ENCODE measurements around the gene PALLD.

Gene PALLD

DNA sequence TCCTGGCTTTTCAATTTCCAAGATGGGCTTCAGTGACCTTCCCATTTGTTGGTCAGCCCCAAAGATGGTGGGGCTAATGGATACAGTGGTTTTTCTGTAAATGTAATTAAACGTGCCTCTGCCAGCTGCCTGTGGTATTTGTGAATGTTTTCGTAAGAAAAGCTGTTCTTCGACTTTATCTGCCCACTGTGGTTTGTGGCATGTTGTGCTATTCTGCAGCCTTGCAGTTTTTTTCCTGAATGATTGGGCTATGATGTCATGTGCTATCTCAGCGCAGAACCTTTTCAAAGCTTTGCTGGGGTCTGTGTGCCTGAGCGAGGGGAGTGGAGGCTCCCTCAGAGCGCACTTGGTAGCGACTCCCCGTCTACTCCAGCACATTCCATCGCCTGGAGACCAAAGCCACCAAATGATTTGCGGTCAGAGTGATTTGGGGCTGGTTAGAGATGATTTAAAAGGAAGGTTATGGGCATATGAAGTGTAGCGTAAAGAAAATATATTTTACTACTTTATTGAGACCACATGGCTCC, 137.5 kb downstream of the PALLD start:
- H3K4me1 ChIP-seq (ENCODE audit: control insufficient read depth, insufficient read depth, low read length), result peaks cover 20% of the 10 kb centered on the region

DNA sequence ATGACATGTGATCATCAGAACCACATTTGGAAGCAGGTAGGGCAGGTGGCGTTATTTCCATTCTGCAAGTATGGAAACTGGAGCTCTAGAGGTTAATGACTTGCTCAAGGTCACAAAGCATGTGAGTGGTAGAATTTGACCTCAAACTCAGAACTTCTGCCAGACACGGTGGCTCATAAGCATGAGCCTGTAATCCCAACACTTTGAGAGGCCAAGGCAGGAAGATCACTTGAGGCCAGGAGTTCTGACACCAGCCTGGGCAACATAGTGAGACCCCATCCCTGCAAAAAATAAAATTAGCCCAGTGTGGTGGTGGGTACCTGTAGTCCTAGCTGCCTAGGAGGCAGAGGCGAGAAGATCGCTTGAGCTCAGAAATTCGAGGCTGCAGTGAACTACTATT, 139.2 kb downstream of the PALLD start:
- peaks cover 1% of the 10 kb centered on the region for H3K27me3 ChIP-seq (ENCODE audit: control insufficient read depth, insufficient read depth, low read length)
- H3K9ac ChIP-seq (ENCODE audit: low read depth, low read length), result no peak overlapping the region
- H3K4me1 ChIP-seq (ENCODE audit: control insufficient read depth, insufficient read depth, low read length), result peaks cover 11% of the 10 kb centered on the region
- H3K9me3 ChIP-seq (ENCODE audit: control insufficient read depth, insufficient read depth, low read length), result no peaks in the 10 kb centered on the region
- H3K36me3 ChIP-seq (ENCODE audit: control insufficient read depth, insufficient read depth, low read length), result no peaks in the 10 kb centered on the region
- H3K4me3 ChIP-seq (ENCODE audit: low read depth, low read length), result no peak overlapping the region

More for the DNA sequence above, 137.5 kb downstream of the PALLD start:
- Histone ChIP-seq H3K9me3 (ENCODE audit: control insufficient read depth, insufficient read depth, low read length) (no peaks in the 10 kb centered on the region), H3K27me3 (ENCODE audit: control insufficient read depth, insufficient read depth, low read length) (peaks cover 9% of the 10 kb centered on the region), H3K4me3 (ENCODE audit: low read depth, low read length) (no peak overlapping the region), H3K36me3 (ENCODE audit: control insufficient read depth, insufficient read depth, low read length) (no peaks in the 10 kb centered on the region), H3K9ac (ENCODE audit: low read depth, low read length) (no peak overlapping the region)

- H3K27me3 ChIP-seq (ENCODE audit: control insufficient read depth, insufficient read depth, low read length), result no peaks in the 10 kb centered on the region
- peaks cover 9% of the 10 kb centered on the region for H3K4me1 ChIP-seq (ENCODE audit: control insufficient read depth, insufficient read depth, low read length)
- H3K9ac ChIP-seq (ENCODE audit: low read depth, low read length), result no peak overlapping the region
- no peaks in the 10 kb centered on the region for H3K36me3 ChIP-seq (ENCODE audit: control insufficient read depth, insufficient read depth, low read length)
- no peaks in the 10 kb centered on the region for H3K9me3 ChIP-seq (ENCODE audit: control insufficient read depth, insufficient read depth, low read length)
- no peak overlapping the region for H3K4me3 ChIP-seq (ENCODE audit: low read depth, low read length)
Measured at GRCh38 chr4:168636506-168637196, 139.8 kb downstream of the PALLD start.

- Histone ChIP-seq H3K36me3 (ENCODE audit: control insufficient read depth, insufficient read depth, low read length) (no peaks in the 10 kb centered on the region), H3K9ac (ENCODE audit: low read depth, low read length) (no peak overlapping the region), H3K27me3 (ENCODE audit: control insufficient read depth, insufficient read depth, low read length) (no peaks in the 10 kb centered on the region), H3K9me3 (ENCODE audit: control insufficient read depth, insufficient read depth, low read length) (no peaks in the 10 kb centered on the region), H3K4me3 (ENCODE audit: low read depth, low read length) (no peak overlapping the region), H3K4me1 (ENCODE audit: control insufficient read depth, insufficient read depth, low read length) (no peaks in the 10 kb centered on the region)
Measured at GRCh38 chr4:168637872-168638756, 141.3 kb downstream of the PALLD start.

- Histone ChIP-seq H3K9ac (ENCODE audit: low read depth, low read length) (no peak overlapping the region), H3K4me1 (ENCODE audit: control insufficient read depth, insufficient read depth, low read length) (no peaks in the 10 kb centered on the region), H3K9me3 (ENCODE audit: control insufficient read depth, insufficient read depth, low read length) (no peaks in the 10 kb centered on the region), H3K36me3 (ENCODE audit: control insufficient read depth, insufficient read depth, low read length) (no peaks in the 10 kb centered on the region), H3K27me3 (ENCODE audit: control insufficient read depth, insufficient read depth, low read length) (no peaks in the 10 kb centered on the region), H3K4me3 (ENCODE audit: low read depth, low read length) (no peak overlapping the region)
Measured at GRCh38 chr4:168639914-168640313, 143.1 kb downstream of the PALLD start.

DNA sequence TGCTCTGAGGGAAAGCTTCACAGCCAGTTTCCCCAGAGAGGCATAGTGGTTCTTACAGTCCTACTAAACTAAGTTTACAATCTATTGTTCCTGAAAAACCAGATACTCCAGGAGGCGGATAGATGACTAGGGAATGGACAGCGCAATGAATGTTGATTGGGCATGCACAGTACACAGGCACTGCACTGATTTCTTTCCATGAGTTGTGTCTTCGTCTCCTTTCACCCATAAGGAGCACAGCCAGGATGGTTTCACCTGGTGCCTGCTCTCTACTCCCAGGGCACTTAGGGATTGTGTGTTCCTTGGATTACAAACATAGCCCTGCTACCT, 144.9 kb downstream of the PALLD start:
- H3K36me3 ChIP-seq (ENCODE audit: control insufficient read depth, insufficient read depth, low read length), result no peaks in the 10 kb centered on the region
- no peaks in the 10 kb centered on the region for H3K27me3 ChIP-seq (ENCODE audit: control insufficient read depth, insufficient read depth, low read length)
- H3K4me1 ChIP-seq (ENCODE audit: control insufficient read depth, insufficient read depth, low read length), result no peaks in the 10 kb centered on the region
- H3K9me3 ChIP-seq (ENCODE audit: control insufficient read depth, insufficient read depth, low read length), result no peaks in the 10 kb centered on the region
- no peak overlapping the region for H3K4me3 ChIP-seq (ENCODE audit: low read depth, low read length)
- H3K9ac ChIP-seq (ENCODE audit: low read depth, low read length), result no peak overlapping the region

DNA sequence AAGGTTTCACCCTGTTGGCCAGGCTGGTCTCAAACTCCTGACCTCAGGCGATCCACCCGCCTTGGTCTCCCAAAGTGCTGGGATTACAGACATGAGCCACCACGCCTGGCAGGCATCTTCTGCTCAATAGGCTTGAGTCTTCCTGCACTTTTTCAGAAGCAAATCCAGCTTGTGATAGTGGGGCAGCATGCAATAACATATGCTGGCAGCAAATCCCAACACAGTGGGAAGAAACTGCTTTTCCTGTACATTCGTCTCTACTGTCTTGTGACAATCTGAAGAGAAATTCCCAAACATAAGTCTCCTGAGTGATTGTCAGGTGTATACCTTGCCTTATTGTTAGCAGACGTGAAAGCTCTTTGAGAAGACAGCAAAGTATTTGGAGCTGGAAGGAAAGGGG, 145.7 kb downstream of the PALLD start:
- no peaks in the 10 kb centered on the region for H3K4me1 ChIP-seq (ENCODE audit: control insufficient read depth, insufficient read depth, low read length)
- H3K9ac ChIP-seq (ENCODE audit: low read depth, low read length), result no peak overlapping the region
- H3K4me3 ChIP-seq (ENCODE audit: low read depth, low read length), result no peak overlapping the region
- H3K9me3 ChIP-seq (ENCODE audit: control insufficient read depth, insufficient read depth, low read length), result no peaks in the 10 kb centered on the region
- H3K36me3 ChIP-seq (ENCODE audit: control insufficient read depth, insufficient read depth, low read length), result no peaks in the 10 kb centered on the region
- H3K27me3 ChIP-seq (ENCODE audit: control insufficient read depth, insufficient read depth, low read length), result no peaks in the 10 kb centered on the region

DNA sequence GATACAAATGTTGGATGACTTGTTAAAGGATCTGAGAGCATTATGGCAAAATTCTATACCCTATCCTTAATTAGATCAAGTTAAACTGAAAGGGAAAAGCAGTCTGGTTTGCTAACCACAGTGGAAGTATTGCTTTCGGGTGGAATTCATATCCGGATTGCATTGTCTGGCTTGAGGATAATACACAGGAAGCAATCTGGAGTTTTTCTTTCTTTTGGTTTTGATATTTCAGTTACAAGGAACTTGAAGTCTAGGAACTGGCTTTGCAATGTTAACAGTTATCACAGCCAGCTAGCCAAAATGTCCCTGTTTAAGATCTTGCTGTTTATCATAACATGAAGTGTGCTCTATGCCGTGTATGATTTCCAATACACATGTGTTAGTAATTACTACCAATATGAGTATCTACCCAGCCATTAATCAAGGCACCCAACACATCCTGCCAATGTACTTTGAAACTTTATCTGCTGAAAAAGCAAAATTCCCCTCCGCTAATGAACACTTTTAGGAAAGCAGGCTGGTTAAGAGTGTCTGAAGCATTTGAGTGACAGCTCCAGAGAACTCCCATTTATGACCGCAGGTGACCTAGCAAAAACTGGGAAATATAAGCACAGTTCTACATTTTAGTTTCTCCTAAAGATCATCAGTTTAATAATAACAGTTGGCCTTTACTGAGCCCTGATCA, 146.4 kb downstream of the PALLD start:
- H3K9me3 ChIP-seq (ENCODE audit: control insufficient read depth, insufficient read depth, low read length), result no peaks in the 10 kb centered on the region
- H3K36me3 ChIP-seq (ENCODE audit: control insufficient read depth, insufficient read depth, low read length), result no peaks in the 10 kb centered on the region
- H3K4me3 ChIP-seq (ENCODE audit: low read depth, low read length), result no peak overlapping the region
- H3K4me1 ChIP-seq (ENCODE audit: control insufficient read depth, insufficient read depth, low read length), result peaks cover 3% of the 10 kb centered on the region
- no peaks in the 10 kb centered on the region for H3K27me3 ChIP-seq (ENCODE audit: control insufficient read depth, insufficient read depth, low read length)
- H3K9ac ChIP-seq (ENCODE audit: low read depth, low read length), result no peak overlapping the region

DNA sequence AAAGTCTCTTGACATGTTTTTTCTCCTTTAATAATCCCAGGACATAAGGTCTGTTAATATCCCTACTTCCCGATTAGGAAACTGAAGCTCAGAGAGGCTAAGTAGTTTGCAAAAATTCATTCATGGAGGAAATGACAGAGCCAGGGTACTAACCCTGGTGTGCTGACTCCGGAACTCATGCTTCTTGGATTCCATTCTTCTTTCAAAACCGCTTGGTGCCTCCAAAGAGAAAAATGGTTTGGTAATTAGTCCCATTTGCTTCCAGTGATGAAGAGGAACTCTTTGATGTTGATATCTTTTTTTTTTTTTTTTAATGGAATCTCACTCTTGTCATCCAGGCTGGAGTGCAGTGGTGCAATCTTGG, 146.9 kb downstream of the PALLD start:
- H3K4me1 ChIP-seq (ENCODE audit: control insufficient read depth, insufficient read depth, low read length), result peaks cover 3% of the 10 kb centered on the region
- no peaks in the 10 kb centered on the region for H3K9me3 ChIP-seq (ENCODE audit: control insufficient read depth, insufficient read depth, low read length)
- no peak overlapping the region for H3K4me3 ChIP-seq (ENCODE audit: low read depth, low read length)
- H3K9ac ChIP-seq (ENCODE audit: low read depth, low read length), result no peak overlapping the region
- H3K27me3 ChIP-seq (ENCODE audit: control insufficient read depth, insufficient read depth, low read length), result no peaks in the 10 kb centered on the region
- no peaks in the 10 kb centered on the region for H3K36me3 ChIP-seq (ENCODE audit: control insufficient read depth, insufficient read depth, low read length)

DNA sequence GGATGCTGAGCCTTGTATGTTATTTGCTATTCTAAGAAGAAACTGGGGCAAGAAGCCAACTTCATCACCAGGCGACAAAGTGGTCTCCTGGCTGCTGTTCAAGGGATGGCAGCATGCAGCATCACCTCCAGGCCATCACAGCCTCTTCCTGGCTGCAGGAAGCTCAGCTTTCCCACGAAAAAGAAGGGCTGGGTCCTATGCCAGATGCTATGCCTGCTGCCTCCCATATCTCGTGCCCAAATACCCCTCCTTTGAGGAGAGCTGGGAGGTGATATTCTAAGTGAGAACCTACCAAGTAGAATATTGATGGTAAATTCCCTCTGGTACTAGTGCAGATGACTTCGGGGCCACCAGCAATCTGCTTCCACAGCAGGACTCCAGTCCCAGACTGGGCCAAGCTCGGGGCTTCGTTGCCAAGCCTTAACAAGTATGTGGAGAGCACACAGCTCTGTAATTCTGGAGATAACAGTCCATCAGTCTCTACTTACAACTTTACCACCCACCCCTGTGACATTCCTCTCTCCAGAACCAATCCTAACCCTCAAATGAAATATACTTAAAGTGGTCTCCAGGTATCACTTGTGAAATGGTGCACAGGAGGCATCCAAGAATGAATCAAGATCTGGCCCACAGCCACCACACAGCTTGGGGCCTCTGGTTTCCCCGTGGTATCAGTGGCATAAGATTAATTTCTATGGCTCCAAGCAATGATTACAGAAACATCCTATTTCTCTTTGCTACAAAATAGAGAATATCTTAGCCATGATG, 149.3 kb downstream of the PALLD start:
- H3K36me3 ChIP-seq (ENCODE audit: control insufficient read depth, insufficient read depth, low read length), result no peaks in the 10 kb centered on the region
- no peak overlapping the region for H3K4me3 ChIP-seq (ENCODE audit: low read depth, low read length)
- no peaks in the 10 kb centered on the region for H3K9me3 ChIP-seq (ENCODE audit: control insufficient read depth, insufficient read depth, low read length)
- H3K9ac ChIP-seq (ENCODE audit: low read depth, low read length), result no peak overlapping the region
- no peaks in the 10 kb centered on the region for H3K27me3 ChIP-seq (ENCODE audit: control insufficient read depth, insufficient read depth, low read length)
- H3K4me1 ChIP-seq (ENCODE audit: control insufficient read depth, insufficient read depth, low read length), result peaks cover 5% of the 10 kb centered on the region

GRCh38 chr4:168647646-168648375, 151.0 kb downstream of the PALLD start:
- Histone ChIP-seq H3K4me3 (ENCODE audit: low read depth, low read length) (no peak overlapping the region), H3K36me3 (ENCODE audit: control insufficient read depth, insufficient read depth, low read length) (no peaks in the 10 kb centered on the region), H3K27me3 (ENCODE audit: control insufficient read depth, insufficient read depth, low read length) (no peaks in the 10 kb centered on the region), H3K9ac (ENCODE audit: low read depth, low read length) (no peak overlapping the region), H3K4me1 (ENCODE audit: control insufficient read depth, insufficient read depth, low read length) (peaks cover 10% of the 10 kb centered on the region), H3K9me3 (ENCODE audit: control insufficient read depth, insufficient read depth, low read length) (no peaks in the 10 kb centered on the region)
